HUES6 (cell line): ENCODE results near the gene TMEM53.

Source experiments
- H3K27ac ChIP-seq: 2 replicates; pipeline ENCODE4 v1.7.0; 2013; ENCODE audit warnings: low read depth, mild to moderate bottlenecking, low read length, inconsistent platforms
- H3K27me3 ChIP-seq: 2 replicates; pipeline ENCODE4 v1.6.1; 2013; ENCODE audit warnings: low read length; ENCODE audit not compliant: control insufficient read depth, insufficient read depth
- H3K36me3 ChIP-seq: 2 replicates; pipeline ENCODE4 v1.6.1; 2013; ENCODE audit warnings: low read length; ENCODE audit not compliant: control insufficient read depth, insufficient read depth
- H3K4me1 ChIP-seq: 2 replicates; pipeline ENCODE4 v1.6.1; 2013; ENCODE audit warnings: low read length; ENCODE audit not compliant: control insufficient read depth, insufficient read depth
- H3K4me3 ChIP-seq: 2 replicates; pipeline ENCODE4 v1.5.1; 2013; ENCODE audit warnings: low read depth, low read length
- H3K9ac ChIP-seq: one replicate; pipeline ENCODE4 v1.6.1; 2013; ENCODE audit warnings: mild to moderate bottlenecking, low read length
- H3K9me3 ChIP-seq: 2 replicates; pipeline ENCODE4 v1.6.1; 2013; ENCODE audit warnings: low read depth, low read length; ENCODE audit not compliant: control insufficient read depth, insufficient read depth

Gene TMEM53

DNA sequence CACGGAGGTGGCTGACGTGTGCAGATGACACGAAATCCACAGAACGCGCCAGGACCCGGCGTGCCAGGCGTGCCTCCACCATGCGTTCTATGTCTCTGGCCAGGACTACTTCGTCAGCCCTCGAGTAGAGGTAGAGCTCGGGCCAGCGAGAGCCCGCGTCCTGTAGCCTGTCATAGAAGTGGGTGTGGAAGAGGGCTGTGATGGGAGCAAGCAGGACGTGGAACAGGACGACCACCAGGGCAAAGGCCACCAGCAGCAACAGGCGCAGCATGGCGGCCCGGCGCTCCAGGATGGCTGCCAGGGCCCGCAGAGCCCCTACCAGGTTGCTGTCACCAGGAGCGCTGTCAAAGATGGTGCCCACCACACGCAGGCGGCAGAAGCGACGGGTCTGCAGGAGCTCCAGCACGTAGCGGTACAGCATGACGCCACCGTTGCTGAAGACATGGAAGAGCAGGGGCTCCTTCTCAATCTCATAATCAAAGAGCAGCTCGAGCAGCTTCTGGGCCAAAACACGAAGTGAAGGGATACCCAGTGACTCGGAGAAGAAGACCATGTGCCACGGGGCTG, 19.6 kb downstream of the TMEM53 start:
- no peak overlapping the region for H3K9ac ChIP-seq
- H3K36me3 ChIP-seq: peaks cover 22% of the 10 kb centered on the region
- no peaks in the 10 kb centered on the region for H3K27me3 ChIP-seq
- H3K4me3 ChIP-seq: no peak overlapping the region
- H3K4me1 ChIP-seq: peaks cover 21% of the 10 kb centered on the region
- no peaks in the 10 kb centered on the region for H3K9me3 ChIP-seq
- H3K27ac ChIP-seq: no peak overlapping the region

DNA sequence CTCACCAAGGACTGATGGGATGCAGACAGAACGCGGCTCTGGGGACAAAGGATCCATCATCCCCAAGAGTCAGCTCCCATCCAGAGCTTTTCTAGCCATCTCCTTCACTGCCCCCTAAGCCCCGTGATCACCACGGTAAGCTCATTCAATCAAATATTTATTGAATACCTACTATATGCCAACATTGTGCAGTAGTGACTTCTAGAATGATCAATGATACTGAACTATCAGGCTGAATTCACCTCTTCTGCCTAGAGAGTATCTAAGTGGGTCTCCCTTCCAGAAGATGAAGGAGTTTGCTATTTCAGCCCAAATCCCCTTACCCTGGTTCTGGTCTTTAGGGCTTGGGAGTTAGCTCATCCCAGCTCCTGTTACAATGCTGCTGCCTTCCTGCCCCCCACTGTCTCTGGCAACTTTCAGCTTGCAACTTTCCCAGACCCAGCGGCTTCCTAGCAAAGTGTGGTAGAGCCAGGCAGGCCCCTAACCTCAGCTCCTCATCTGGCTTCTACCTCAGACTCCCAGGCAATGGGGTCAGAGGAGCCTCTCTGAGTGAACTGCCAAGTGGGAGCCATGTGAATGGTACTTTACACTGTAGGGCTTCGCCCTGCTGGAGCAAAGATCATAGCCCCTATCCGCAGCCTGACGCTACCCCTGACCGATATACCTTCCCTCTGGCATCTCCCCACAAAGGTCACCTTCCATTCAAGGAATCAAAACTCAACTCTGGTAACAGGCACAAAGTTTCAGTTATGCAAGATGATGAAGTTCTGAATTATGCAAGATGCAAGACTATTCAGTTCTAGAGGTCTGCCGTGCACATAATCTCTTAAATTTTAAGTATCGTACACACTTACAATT, 20.9 kb downstream of the TMEM53 start:
- H3K36me3 ChIP-seq: peaks cover 36% of the 10 kb centered on the region
- H3K4me1 ChIP-seq: peaks cover 26% of the 10 kb centered on the region
- H3K27ac ChIP-seq: no peak overlapping the region
- no peaks in the 10 kb centered on the region for H3K27me3 ChIP-seq
- no peak overlapping the region for H3K4me3 ChIP-seq
- no peaks in the 10 kb centered on the region for H3K9me3 ChIP-seq
- H3K9ac ChIP-seq: no peak overlapping the region

DNA sequence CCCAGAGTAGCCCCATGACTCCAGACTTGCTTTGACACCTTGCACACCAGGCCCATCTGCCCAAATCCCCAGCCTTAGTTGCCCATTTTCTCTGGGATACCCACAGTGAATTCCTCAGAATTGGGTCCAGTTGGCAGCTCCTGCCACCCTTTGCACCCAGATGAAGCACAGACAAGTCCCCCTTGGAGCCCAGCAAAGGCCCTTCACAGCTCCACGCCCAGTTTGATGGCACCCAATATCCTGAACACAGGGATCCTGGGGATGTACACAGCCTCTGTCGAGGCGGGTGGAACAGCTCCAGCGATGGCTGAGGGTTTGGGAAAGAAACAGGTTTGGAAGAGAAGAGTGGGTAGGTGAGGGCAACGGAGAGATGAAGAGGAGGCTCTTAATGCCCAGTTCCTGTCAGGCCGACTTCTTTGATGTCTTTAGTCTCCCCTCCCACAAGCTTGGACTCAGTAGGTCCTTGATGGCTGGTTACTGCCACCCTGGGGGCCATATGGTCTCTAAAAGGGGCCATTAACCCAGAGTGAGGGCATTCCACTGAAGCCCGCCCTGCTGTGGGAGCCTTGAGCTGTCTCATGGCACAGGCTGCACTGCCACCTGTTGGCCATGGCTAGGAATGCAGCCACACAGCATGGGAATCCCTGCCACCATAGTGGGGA, 21.7 kb downstream of the TMEM53 start:
- peaks cover 42% of the 10 kb centered on the region for H3K36me3 ChIP-seq
- H3K27me3 ChIP-seq: no peaks in the 10 kb centered on the region
- H3K27ac ChIP-seq: no peak overlapping the region
- no peak overlapping the region for H3K4me3 ChIP-seq
- no peaks in the 10 kb centered on the region for H3K9me3 ChIP-seq
- H3K9ac ChIP-seq: no peak overlapping the region
- H3K4me1 ChIP-seq: peaks cover 26% of the 10 kb centered on the region

DNA sequence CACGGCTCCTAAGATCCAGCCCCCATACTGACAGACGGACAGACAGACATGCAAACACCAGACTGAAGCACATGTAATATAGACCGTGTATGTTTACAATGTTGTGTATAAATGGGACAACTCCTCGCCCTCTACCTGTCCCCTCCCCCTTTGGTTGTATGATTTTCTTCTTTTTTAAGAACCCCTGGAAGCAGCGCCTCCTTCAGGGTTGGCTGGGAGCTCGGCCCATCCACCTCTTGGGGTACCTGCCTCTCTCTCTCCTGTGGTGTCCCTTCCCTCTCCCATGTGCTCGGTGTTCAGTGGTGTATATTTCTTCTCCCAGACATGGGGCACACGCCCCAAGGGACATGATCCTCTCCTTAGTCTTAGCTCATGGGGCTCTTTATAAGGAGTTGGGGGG, 23.2 kb downstream of the TMEM53 start:
- no peak overlapping the region for H3K9ac ChIP-seq
- no peak overlapping the region for H3K4me3 ChIP-seq
- no peak overlapping the region for H3K27ac ChIP-seq
- H3K9me3 ChIP-seq: no peaks in the 10 kb centered on the region
- H3K4me1 ChIP-seq: peaks cover 26% of the 10 kb centered on the region
- H3K27me3 ChIP-seq: no peaks in the 10 kb centered on the region
- H3K36me3 ChIP-seq: peaks cover 55% of the 10 kb centered on the region

DNA sequence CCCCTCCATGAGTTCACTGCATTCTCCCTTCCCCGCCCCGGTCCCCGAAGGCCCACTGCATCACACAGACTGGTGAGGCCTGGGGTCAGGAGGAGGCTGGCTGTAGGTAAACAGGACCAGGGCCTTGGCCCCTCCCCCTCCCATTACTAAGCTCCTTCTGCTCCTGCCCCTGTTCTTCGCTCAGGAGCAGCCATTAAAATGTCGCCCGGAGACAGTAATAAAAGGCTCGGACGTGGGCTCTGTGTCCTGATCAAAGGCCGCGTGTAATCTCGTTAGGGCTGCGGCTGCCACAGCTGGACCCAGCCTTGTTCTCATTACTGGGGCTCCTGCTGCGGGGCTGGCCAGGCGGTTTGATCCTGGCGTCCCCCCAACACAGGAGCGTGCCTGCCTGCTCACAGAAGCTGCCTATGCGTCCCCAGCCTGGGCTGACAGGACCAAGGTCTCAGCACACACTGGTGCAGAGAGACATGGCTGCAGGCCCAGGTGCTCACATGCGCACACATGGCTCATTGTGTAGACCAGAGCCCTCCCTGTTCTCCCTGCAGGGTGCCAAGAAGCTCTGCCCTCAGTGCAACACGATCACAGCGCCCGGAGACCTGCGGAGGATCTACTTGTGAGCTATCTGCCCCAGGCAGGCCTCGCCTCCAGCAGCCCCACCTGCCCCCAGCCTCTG, 24.0 kb downstream of the TMEM53 start:
- no peaks in the 10 kb centered on the region for H3K27me3 ChIP-seq
- H3K4me3 ChIP-seq: no peak overlapping the region
- H3K9ac ChIP-seq: peak overlapping the region; percentile 57
- H3K4me1 ChIP-seq: peaks cover 26% of the 10 kb centered on the region
- 0 out of 2 replicates have a peak overlapping the region, but pooled peaks have one; percentile 34 for H3K27ac ChIP-seq
- H3K9me3 ChIP-seq: no peaks in the 10 kb centered on the region
- H3K36me3 ChIP-seq: peaks cover 63% of the 10 kb centered on the region

DNA sequence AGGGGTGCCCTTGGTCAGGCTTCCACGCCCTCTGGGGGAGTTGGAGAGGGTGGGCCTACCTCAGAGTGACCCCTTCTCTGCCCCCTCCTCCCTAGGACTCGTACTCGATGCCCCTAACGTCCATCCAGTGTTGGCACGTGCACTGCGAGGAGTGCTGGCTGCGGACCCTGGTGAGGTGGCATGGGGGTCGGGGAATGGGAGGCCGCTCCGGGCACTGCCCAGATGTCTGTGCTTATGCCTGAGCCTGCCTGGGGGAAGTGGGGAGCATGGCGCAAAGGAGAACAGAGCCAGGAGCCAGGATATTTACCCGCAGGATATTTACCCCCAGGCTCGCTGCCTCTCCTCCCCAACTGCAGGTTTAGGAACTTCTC, 24.5 kb downstream of the TMEM53 start:
- H3K36me3 ChIP-seq: peaks cover 68% of the 10 kb centered on the region
- H3K4me1 ChIP-seq: peaks cover 26% of the 10 kb centered on the region
- H3K27me3 ChIP-seq: no peaks in the 10 kb centered on the region
- no peak overlapping the region for H3K4me3 ChIP-seq
- no peak overlapping the region for H3K9ac ChIP-seq
- 0 out of 2 replicates have a peak overlapping the region, but pooled peaks have one; percentile 34 for H3K27ac ChIP-seq
- no peaks in the 10 kb centered on the region for H3K9me3 ChIP-seq

DNA sequence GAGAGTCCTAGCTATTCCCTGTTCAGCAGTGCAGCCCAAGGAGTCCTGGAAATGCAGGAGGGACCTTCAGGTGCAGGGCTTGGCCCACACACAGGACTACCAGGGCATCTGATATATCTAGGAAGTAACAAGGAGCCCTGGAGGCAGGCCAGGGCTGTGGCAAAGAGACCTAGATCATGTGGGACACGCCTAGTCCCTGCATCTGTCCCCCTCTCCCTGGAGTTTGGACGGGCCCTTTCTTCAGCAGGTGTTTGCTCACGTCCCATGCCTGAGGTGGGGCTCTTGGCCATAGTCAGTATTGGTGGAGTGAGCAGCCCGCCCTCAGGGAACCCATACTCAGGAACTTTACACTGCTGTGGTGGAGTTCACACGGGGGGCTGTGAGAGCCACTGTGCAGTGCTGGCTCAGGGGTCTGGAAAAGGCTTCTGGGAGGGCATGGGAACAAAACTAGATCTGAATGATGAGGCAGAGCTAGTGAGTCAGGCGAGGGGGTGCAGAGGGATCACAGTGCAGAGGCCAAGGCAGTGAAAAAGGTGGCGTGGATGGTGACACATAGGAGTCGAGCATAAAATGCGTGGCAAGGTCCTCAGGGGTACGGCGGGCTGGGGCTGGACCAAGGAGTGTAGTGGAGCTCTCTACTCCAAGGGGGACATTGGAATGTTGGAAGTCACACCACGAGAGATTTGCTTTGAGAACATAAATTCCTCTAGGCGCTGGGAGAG, 25.6 kb downstream of the TMEM53 start:
- Histone ChIP-seq H3K27me3 (no peaks in the 10 kb centered on the region), H3K4me1 (peaks cover 26% of the 10 kb centered on the region), H3K4me3 (no peak overlapping the region), H3K27ac (no peak overlapping the region), H3K9ac (no peak overlapping the region), H3K36me3 (peaks cover 79% of the 10 kb centered on the region), H3K9me3 (no peaks in the 10 kb centered on the region)

DNA sequence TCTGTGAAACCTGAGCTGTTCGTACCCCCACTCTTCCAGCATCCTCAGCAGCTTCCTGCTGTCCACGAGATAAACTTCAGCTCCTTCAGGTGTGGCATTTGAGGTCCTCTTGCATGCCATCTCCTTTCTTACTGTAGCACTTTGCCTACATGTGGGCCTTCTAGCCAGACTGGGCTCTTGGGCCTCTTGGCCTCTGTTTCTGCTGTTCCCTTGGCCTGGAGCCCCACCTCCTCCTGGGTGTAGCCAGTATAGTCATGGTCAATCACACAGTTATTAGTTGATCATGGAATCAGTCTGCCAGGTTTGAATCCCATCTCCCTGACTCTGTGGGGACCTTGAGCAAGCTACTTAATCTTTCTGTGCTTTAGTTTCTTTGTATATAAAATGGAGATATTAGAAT, 26.4 kb downstream of the TMEM53 start:
- peaks cover 20% of the 10 kb centered on the region for H3K4me1 ChIP-seq
- H3K9ac ChIP-seq: no peak overlapping the region
- H3K36me3 ChIP-seq: peaks cover 86% of the 10 kb centered on the region
- H3K4me3 ChIP-seq: no peak overlapping the region
- H3K27me3 ChIP-seq: no peaks in the 10 kb centered on the region
- no peak overlapping the region for H3K27ac ChIP-seq
- H3K9me3 ChIP-seq: no peaks in the 10 kb centered on the region

DNA sequence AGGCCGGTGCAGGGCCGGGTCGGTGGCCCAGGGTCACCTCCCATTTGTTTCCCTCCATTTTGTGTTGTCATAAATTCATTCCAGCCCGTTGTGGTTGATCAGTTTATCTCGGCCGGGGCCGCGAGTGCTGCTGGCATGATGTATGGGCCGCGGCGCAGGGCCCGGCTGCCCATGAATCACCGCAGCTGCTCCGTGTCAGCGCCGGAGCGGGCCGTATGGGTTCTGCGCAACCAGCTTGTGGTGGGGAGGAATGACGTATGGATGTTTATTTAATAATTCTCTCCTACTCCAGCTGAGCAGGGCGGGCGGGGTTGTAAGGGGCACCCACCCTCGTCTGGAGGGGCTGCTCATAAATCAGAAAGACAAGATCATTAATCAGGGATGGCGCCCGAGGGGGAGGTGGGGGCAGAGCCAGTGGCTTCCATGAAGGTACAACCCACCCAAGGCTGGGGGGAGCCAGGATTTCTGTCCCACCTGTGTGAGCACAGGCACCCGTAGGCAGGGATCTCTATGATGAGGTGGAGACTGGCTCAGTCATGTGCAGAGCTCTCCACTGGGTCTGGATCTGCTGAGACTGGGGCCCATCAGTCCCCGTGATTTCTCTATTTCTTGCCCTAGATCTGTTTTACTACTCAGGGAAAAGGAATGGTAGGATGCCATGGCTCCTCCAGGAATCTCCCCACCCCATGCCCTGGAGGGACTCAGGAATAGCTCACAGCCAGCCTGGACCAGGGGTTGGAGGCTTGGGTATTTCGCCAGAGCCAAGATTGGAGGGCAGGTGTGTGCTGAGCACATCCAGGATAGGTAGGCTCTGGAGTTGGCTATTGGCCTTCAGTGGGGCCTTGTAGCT, 27.8 kb downstream of the TMEM53 start:
- no peak overlapping the region for H3K27ac ChIP-seq
- H3K4me1 ChIP-seq: peaks cover 16% of the 10 kb centered on the region
- H3K4me3 ChIP-seq: no peak overlapping the region
- H3K36me3 ChIP-seq: peaks cover 96% of the 10 kb centered on the region
- no peaks in the 10 kb centered on the region for H3K27me3 ChIP-seq
- no peaks in the 10 kb centered on the region for H3K9me3 ChIP-seq
- H3K9ac ChIP-seq: no peak overlapping the region
